HUES6 (cell line): Measurements from ENCODE around the gene IRF2.
A peak's percentile ranks its signal among the peaks of the same experiment; 100 is the strongest.

Source experiments
- H3K27ac ChIP-seq: 2 replicates; pipeline ENCODE4 v1.7.0; 2013; ENCODE audit warnings: low read depth, mild to moderate bottlenecking, low read length, inconsistent platforms
- H3K27me3 ChIP-seq: 2 replicates; pipeline ENCODE4 v1.6.1; 2013; ENCODE audit warnings: low read length; ENCODE audit not compliant: control insufficient read depth, insufficient read depth
- H3K36me3 ChIP-seq: 2 replicates; pipeline ENCODE4 v1.6.1; 2013; ENCODE audit warnings: low read length; ENCODE audit not compliant: control insufficient read depth, insufficient read depth
- H3K4me1 ChIP-seq: 2 replicates; pipeline ENCODE4 v1.6.1; 2013; ENCODE audit warnings: low read length; ENCODE audit not compliant: control insufficient read depth, insufficient read depth
- H3K4me3 ChIP-seq: 2 replicates; pipeline ENCODE4 v1.5.1; 2013; ENCODE audit warnings: low read depth, low read length
- H3K9ac ChIP-seq: one replicate; pipeline ENCODE4 v1.6.1; 2013; ENCODE audit warnings: mild to moderate bottlenecking, low read length
- H3K9me3 ChIP-seq: 2 replicates; pipeline ENCODE4 v1.6.1; 2013; ENCODE audit warnings: low read depth, low read length; ENCODE audit not compliant: control insufficient read depth, insufficient read depth

Gene IRF2

DNA sequence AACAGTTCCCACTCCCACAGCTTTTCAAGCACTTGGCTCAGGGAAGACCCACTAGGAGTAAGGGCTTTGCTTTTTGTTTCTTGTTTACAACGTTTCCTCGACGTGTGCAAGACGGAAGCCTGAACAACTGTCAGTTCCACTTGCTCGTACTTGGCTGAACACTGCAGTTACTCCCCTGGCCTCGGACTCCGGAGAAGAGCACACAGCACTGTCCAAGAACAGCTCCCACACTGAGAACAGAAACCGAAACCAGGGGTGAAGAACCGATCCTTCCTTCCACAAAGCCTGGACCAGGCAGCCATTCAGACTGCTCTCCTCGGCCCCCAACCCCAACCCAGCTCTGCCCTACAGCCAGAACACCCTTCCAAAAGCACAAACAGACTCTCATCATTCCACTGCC is 25.5 kb downstream of the IRF2 start:
- no peaks in the 10 kb centered on the region for H3K27me3 ChIP-seq
- no peaks in the 10 kb centered on the region for H3K9me3 ChIP-seq
- no peaks in the 10 kb centered on the region for H3K36me3 ChIP-seq
- peaks cover 56% of the 10 kb centered on the region for H3K4me1 ChIP-seq
- H3K4me3 ChIP-seq: no peak overlapping the region
- no peak overlapping the region for H3K27ac ChIP-seq
- H3K9ac ChIP-seq: no peak overlapping the region

DNA sequence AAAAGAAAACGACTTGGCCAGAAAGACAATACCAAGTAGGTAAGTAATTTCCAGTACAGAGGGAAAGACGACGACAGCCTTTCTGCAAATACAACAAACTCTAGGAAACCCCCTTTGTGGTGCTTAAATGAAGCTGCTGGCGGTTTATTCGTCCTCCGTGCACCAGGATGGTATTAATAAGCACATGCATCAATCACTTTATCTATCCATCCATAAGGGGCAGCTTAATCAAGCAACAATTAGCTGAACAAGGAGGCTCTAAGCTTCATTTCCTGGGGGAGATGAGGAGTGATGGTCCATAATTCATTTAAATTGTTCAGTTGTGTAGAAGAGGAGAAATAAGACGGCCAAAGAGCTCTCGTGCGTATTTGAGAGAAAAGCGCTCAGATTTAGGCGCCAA is 26.2 kb downstream of the IRF2 start:
- Histone ChIP-seq H3K27ac (no peak overlapping the region), H3K4me1 (peaks cover 51% of the 10 kb centered on the region), H3K9me3 (no peaks in the 10 kb centered on the region), H3K4me3 (no peak overlapping the region), H3K9ac (peak overlapping the region; percentile 1), H3K27me3 (no peaks in the 10 kb centered on the region), H3K36me3 (no peaks in the 10 kb centered on the region)

DNA sequence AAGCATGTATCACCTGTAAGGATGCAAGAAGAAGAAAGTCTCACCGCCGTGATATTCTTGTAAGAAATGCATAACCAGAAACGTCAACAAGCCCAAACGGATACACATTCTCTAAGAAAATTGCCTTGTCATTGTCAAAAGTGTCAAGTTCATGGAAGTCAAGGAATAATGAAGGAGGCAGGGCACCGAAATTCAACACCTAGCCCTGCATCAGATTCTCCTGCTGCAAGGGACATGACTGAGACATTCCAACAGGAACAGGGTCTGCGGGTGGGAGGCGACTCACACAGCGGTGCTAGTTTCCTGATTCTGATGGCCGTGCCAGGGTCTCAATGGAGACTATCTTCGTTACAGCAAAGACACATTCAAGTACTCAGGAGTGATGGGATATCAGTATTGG is 26.7 kb downstream of the IRF2 start:
- Histone ChIP-seq H3K9me3 (no peaks in the 10 kb centered on the region), H3K4me3 (no peak overlapping the region), H3K27ac (no peak overlapping the region), H3K36me3 (no peaks in the 10 kb centered on the region), H3K27me3 (no peaks in the 10 kb centered on the region), H3K9ac (peak overlapping the region; percentile 1), H3K4me1 (peaks cover 54% of the 10 kb centered on the region)

DNA sequence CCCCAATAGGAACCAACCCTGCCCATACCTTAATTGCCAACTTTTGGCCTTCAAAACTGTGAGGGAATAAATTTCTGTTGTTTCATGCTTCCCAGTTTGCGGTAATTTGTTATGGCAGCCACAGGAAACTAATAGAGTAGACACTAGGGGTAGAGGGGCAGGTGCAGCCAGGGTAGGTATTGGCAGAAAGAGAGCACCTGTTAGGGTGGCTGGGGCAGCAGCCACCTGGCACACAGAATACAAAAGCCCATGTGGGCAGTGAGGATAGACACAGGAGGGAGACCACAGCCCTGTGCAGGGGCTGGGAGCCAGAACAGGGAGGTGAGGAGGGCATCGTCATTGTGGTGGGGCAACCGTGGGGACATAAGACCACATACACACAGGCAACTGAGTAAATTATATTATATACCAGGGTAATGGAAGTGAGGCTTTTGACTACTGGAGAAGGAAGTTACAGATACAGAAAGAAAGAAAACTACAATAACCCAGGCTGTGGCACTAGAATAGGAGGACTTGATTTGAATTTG is 28.2 kb downstream of the IRF2 start:
- Histone ChIP-seq H3K9me3 (no peaks in the 10 kb centered on the region), H3K27ac (no peak overlapping the region), H3K4me3 (no peak overlapping the region), H3K27me3 (no peaks in the 10 kb centered on the region), H3K36me3 (no peaks in the 10 kb centered on the region), H3K4me1 (peaks cover 61% of the 10 kb centered on the region), H3K9ac (no peak overlapping the region)

DNA sequence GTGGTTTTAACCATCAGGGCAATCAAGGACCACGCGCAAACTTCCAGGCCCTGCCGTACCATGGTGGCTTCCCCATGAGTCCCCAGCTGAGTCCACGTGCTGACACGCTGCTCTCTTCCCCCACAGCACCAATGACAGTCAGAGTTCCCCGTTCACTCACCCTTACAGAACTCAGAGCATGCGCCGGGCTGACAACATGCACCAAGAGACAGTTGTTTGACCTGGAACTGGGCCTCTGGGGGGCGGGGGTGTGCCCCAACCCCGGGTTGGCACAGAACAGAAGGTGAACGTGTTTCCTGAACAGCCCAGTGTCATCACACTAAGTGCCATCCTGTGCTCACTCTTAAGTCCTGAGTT is 29.4 kb downstream of the IRF2 start:
- H3K27me3 ChIP-seq: no peaks in the 10 kb centered on the region
- H3K9me3 ChIP-seq: no peaks in the 10 kb centered on the region
- no peaks in the 10 kb centered on the region for H3K36me3 ChIP-seq
- no peak overlapping the region for H3K9ac ChIP-seq
- H3K4me1 ChIP-seq: peaks cover 59% of the 10 kb centered on the region
- H3K4me3 ChIP-seq: no peak overlapping the region
- no peak overlapping the region for H3K27ac ChIP-seq

DNA sequence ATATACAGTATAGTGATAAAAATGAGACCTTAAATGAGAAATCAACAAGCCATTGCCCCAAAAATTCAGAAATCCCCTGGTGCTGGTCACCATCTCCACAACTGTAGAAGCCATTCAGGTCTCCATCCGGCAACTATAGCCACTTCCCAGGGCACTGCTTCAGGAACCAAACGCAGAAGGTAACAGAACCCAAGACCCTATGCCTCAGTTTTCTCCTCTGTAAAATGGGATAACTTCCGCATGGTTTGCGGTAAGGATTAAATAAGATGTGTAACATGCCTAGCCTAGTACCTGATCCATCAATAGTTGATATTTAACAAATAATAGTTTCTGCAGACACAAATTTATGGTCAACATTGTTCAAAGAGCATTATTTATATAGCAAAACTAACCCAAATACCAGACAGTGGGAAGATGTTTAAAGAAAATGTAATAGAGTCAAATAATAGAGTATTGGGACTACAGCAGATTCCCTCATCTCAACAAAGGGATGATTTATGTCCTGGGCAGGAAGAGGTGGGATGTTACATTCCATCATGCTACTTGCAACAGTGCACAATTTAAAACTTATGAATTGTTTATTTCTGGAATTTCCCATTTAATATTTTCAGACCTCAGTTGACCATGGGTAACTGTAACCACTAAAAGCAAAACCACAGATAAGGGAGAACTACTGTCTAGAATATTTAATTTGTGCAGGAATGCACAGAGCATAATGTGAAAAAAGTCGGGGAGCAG is 30.0 kb downstream of the IRF2 start:
- Histone ChIP-seq H3K36me3 (no peaks in the 10 kb centered on the region), H3K27ac (no peak overlapping the region), H3K9me3 (no peaks in the 10 kb centered on the region), H3K4me3 (no peak overlapping the region), H3K27me3 (no peaks in the 10 kb centered on the region), H3K4me1 (peaks cover 54% of the 10 kb centered on the region), H3K9ac (no peak overlapping the region)

DNA sequence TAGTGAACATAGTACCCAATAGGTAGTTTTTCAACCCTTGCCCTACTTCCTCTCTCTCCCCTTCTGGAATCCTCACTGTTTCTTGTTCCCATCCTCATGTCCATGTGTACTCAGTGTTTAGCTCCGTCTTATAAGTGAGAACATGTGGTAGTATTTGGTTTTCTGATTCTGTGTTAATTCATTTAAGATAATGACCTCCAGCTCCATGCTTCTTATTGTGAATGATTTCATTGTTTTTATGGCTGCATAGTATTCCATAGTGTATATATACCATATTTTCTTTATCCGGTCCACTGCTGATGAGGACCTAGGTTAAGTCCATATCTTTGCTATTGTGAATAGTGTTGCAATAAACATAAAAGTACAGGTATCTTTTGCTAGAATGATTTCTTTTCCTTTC is 31.0 kb downstream of the IRF2 start:
- Histone ChIP-seq H3K9me3 (no peaks in the 10 kb centered on the region), H3K36me3 (no peaks in the 10 kb centered on the region), H3K4me3 (no peak overlapping the region), H3K27me3 (no peaks in the 10 kb centered on the region), H3K4me1 (peaks cover 49% of the 10 kb centered on the region), H3K27ac (no peak overlapping the region), H3K9ac (no peak overlapping the region)

DNA sequence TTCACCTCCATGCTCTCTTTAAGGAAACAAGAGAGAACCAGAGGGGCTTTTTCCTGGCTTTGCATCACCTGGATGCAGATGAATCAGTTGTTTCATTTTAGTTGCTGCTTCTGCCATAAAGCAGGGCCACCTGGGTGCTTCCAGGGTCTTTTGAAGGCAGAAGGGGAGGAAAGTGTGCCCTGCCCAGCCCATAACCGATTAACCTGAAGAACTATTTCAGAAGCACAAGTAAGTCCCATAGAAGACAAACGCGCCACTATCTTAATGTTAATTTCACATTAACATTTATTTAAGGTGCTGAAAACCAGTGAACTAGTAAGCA is 32.1 kb downstream of the IRF2 start:
- Histone ChIP-seq H3K4me1 (peaks cover 48% of the 10 kb centered on the region), H3K36me3 (no peaks in the 10 kb centered on the region), H3K9me3 (no peaks in the 10 kb centered on the region), H3K27me3 (no peaks in the 10 kb centered on the region), H3K27ac (0 out of 2 replicates have a peak overlapping the region, but pooled peaks have one; percentile 4), H3K4me3 (peak overlapping the region; percentile 22; the same call in 1 of the 2 replicates), H3K9ac (no peak overlapping the region)

DNA sequence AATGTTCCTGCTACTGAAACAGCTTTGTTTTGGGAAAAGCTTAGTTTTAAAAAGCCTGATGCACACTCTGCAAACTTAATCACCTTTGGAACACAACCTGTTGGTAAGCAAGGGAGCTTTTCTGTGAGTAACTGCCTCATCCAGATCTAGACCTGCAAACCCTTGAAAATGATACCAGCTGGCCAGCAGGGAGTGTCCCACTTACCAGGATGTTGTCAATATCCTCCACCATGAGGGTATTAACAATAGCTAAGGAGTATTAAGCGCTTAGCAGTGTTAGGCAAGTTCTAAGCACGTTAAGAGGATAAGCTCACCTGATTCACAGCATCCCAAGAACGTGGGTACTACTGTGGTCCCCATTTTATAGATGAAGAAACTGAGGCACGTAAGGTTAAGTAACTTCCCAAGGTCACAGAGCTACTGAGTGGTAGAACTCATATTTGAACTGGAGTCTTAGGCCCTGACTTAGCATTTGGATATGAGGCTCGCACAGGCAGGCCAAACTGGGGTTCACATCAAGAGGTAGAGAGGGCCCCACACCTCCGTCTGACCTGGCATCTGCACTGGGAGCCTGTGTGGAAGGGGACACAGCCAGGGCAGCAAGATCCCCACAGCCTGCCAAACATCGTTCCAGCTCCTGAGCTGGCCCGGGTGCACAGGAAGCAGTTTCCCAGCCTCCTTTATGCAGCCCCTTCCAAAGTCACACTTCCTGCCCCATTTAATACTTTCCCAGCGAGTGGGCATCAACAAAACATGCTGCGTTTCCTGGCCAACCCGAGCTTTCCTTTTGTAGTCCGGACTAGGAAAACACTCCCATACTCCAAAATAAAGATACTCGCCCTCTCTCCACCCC is 32.7 kb downstream of the IRF2 start:
- no peaks in the 10 kb centered on the region for H3K9me3 ChIP-seq
- no peaks in the 10 kb centered on the region for H3K27me3 ChIP-seq
- H3K9ac ChIP-seq: no peak overlapping the region
- H3K4me1 ChIP-seq: peaks cover 43% of the 10 kb centered on the region
- no peaks in the 10 kb centered on the region for H3K36me3 ChIP-seq
- H3K4me3 ChIP-seq: no peak overlapping the region
- H3K27ac ChIP-seq: 0 out of 2 replicates have a peak overlapping the region, but pooled peaks have one; percentile 4

DNA sequence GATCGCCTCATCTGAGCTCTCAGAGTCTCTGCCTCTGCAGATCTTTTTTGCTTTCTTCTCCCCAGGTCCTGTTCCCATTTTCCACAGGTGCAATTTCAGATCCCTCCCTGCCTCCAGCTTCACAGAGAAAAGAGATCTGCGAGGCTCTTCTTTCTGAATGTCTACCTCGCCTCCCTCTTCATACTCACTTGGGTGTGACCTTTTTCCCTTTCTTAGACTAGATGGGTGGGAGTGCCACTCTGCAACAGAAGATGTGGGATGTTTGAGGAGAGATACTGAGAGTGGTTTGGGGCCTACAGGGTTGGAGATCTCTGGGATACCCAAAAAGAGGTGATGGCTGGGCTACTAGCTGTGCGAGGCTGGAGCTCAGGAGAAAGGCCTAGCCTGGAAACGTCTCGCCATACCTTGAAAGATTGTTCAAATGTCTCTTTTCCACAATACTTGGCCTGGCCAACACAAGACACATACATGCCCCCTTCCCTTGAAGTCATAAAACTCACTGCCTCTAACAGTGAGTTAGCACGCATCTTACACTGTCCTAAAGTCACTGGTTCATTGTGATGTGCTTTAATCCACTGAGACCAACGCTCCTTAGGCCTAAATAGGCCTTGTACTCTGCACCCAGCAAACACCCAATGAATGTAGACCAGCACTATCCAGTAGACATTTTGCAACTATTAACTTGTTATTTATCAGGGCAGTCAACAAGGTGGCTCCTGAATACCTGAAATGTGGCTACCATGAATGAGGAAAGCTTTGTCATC is 33.6 kb downstream of the IRF2 start:
- H3K4me3 ChIP-seq: no peak overlapping the region
- H3K4me1 ChIP-seq: peaks cover 43% of the 10 kb centered on the region
- H3K9me3 ChIP-seq: no peaks in the 10 kb centered on the region
- H3K9ac ChIP-seq: peak overlapping the region; percentile 7
- no peaks in the 10 kb centered on the region for H3K27me3 ChIP-seq
- no peak overlapping the region for H3K27ac ChIP-seq
- H3K36me3 ChIP-seq: no peaks in the 10 kb centered on the region
